Liver (tissue), 9 donors: ENCODE measurements around the gene PITRM1. TPM values are rescaled to one million over a fixed set of nuclear protein-coding genes. Genes with fewer than 3 reads are reported as not detected.

ENCODE experiments used
- DNase-seq: peaks from one replicate; pipeline ENCODE4 v3.0.0-alpha.2; 2017; ENCODE audit warnings: low spot score
- H3K27ac ChIP-seq, 2 donors: one replicate each; pipeline ENCODE4 v1.7.0; 2013; ENCODE audit warnings: inconsistent platforms in 2 of 2, low read length in 2 of 2, control low read depth in 1 of 2, low read depth in 1 of 2, mild to moderate bottlenecking in 1 of 2
- H3K27me3 ChIP-seq, 4 donors: one replicate each; pipeline versions ENCODE4 v1.6.1 to v1.7.0; 2013; ENCODE audit warnings: low read length in 3 of 4, inconsistent platforms in 1 of 4, mild to moderate bottlenecking in 1 of 4, moderate library complexity in 1 of 4; ENCODE audit not compliant: control insufficient read depth in 4 of 4, insufficient read depth in 4 of 4
- H3K36me3 ChIP-seq, 4 donors: one replicate each; pipeline versions ENCODE4 v1.6.1 to v1.7.0; 2013; ENCODE audit warnings: low read length in 3 of 4, mild to moderate bottlenecking in 3 of 4, low read depth in 1 of 4, moderate library complexity in 1 of 4; ENCODE audit not compliant: control insufficient read depth in 4 of 4, insufficient read depth in 3 of 4
- H3K4me1 ChIP-seq, 4 donors: one replicate each; pipeline versions ENCODE4 v1.6.1 to v1.7.0; 2013; ENCODE audit warnings: low read length in 3 of 4, mild to moderate bottlenecking in 3 of 4, moderate library complexity in 1 of 4; ENCODE audit not compliant: control insufficient read depth in 4 of 4, insufficient read depth in 4 of 4
- H3K4me3 ChIP-seq, 3 donors: one replicate each; pipeline versions ENCODE4 v1.6.1 to v1.7.0; 2013; ENCODE audit warnings: low read length in 3 of 3, control low read depth in 1 of 3, low read depth in 1 of 3, mild to moderate bottlenecking in 1 of 3
- H3K9ac ChIP-seq, 2 donors: one replicate each; pipeline ENCODE4 v1.7.0; 2013; ENCODE audit warnings: low read length in 2 of 2, mild to moderate bottlenecking in 2 of 2, moderate library complexity in 2 of 2, control low read depth in 1 of 2, low read depth in 1 of 2
- H3K9me3 ChIP-seq, 4 donors: one replicate each; pipeline versions ENCODE4 v1.6.1 to v1.7.0; 2013; ENCODE audit warnings: low read length in 3 of 4; ENCODE audit not compliant: control insufficient read depth in 4 of 4
- EGR1 ChIP-seq, 2 donors: IDR thresholded peaks; 2 replicates each; pipeline ENCODE4 v1.6.1; 2016 to 2018; ENCODE audit warnings: antibody characterized with exemption in 2 of 2, low read depth in 2 of 2
- FOXA2 ChIP-seq: IDR thresholded peaks from 2 replicates; pipeline ENCODE4 v1.6.1; 2016; ENCODE audit warnings: antibody characterized with exemption
- GABPA ChIP-seq, 2 donors: IDR thresholded peaks in 1 of 2; conservative IDR thresholded peaks in 1 of 2; 2 replicates each; pipeline ENCODE4 v1.6.1; 2016; ENCODE audit warnings: antibody characterized with exemption in 2 of 2, mild to moderate bottlenecking in 1 of 2, moderate library complexity in 1 of 2
- HNF4G ChIP-seq: IDR thresholded peaks from 2 replicates; pipeline ENCODE4 v1.6.1; 2016; ENCODE audit warnings: antibody characterized with exemption
- JUND ChIP-seq, 2 donors: IDR thresholded peaks; 2 replicates each; pipeline ENCODE4 v1.6.1; 2016; ENCODE audit warnings: antibody characterized with exemption in 2 of 2
- RAD21 ChIP-seq, 2 donors: IDR thresholded peaks; 2 replicates each; pipeline ENCODE4 v1.6.1; 2016; ENCODE audit warnings: antibody characterized with exemption in 2 of 2, mild to moderate bottlenecking in 2 of 2
- RXRA ChIP-seq, 2 donors: IDR thresholded peaks; 2 replicates each; pipeline ENCODE4 v1.6.1; 2017 to 2018; ENCODE audit warnings: antibody characterized with exemption in 2 of 2, mild to moderate bottlenecking in 1 of 2
- SP1 ChIP-seq: IDR thresholded peaks from 2 replicates; pipeline ENCODE4 v1.6.1; 2018; ENCODE audit warnings: antibody characterized with exemption, mild to moderate bottlenecking
- YY1 ChIP-seq: IDR thresholded peaks from 2 replicates; pipeline ENCODE4 v1.6.1; 2016; ENCODE audit warnings: antibody characterized with exemption, mild to moderate bottlenecking
- WGBS: extraction: QIAGEN DNeasy Blood & Tissue Kit; methylation state at CpG from one replicate; pipeline ENCODE4 v1.1.7; 2013; 5-methylcytosine and 5-hydroxymethylcytosine counted together
- polyA plus RNA-seq, 2 donors: library from polyadenylated mRNA; stranded (reverse) in 1 of 2; unstranded in 1 of 2; fragments of 200-250 nt in 1 of 2; fragments of >200 nt in 1 of 2; fragmentation: Nextera tagmentation in 1 of 2; extraction: Ambion mirVana in 1 of 2; gene quantifications; one replicate each; pipeline versions ENCODE4 v1.2.1 to v1.2.3, GENCODE V29; 2013 to 2015
- total RNA-seq, 2 donors: library from RNA; depleted of rRNA; stranded (reverse); fragments of >200 nt; gene quantifications; one replicate each; pipeline ENCODE4 v1.2.3, GENCODE V29; 2014
- TF ChIP-seq, protein P1 (sequence below): IDR thresholded peaks from 2 replicates; pipeline ENCODE4 v1.6.1; 2016; ENCODE audit warnings: antibody characterized with exemption, mild to moderate bottlenecking
- donor health status: healthy.
- donor health status: healthy.
- donor health status: healthy.
- donor health status: healthy.
- donor health status: healthy.

Gene PITRM1
- total and polyA plus RNA-seq, 4 donors = 21.1 to 43.1 (median 27.7) TPM

DNA sequence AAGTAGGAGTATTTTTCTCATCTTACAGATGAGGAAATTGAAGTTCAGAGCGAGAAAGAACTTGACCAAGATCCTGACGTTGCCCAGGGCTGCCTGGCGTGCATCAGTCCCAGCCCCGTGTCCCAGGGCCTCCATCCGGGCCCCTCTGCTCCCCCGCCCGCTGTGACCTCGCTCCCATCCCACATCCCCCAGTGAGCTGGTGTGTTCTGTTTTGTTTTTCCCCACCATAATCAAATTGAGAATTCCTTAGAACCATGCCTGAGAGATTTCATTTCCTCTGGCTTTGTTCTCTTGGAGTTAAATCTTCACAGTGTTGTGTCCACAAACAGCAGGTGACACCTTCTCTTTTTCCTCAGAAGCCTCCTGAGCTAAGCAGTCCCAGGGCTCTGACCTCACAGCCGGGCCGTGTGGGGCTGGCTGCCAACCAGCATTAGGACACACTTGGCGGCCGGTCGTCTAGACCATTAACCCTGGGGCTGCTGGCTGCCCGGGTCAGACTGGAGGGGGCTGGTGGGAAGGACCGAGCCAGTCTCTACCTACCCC is 60.9 kb downstream of the PITRM1 start:
- TF ChIP-seq, protein P1, sequence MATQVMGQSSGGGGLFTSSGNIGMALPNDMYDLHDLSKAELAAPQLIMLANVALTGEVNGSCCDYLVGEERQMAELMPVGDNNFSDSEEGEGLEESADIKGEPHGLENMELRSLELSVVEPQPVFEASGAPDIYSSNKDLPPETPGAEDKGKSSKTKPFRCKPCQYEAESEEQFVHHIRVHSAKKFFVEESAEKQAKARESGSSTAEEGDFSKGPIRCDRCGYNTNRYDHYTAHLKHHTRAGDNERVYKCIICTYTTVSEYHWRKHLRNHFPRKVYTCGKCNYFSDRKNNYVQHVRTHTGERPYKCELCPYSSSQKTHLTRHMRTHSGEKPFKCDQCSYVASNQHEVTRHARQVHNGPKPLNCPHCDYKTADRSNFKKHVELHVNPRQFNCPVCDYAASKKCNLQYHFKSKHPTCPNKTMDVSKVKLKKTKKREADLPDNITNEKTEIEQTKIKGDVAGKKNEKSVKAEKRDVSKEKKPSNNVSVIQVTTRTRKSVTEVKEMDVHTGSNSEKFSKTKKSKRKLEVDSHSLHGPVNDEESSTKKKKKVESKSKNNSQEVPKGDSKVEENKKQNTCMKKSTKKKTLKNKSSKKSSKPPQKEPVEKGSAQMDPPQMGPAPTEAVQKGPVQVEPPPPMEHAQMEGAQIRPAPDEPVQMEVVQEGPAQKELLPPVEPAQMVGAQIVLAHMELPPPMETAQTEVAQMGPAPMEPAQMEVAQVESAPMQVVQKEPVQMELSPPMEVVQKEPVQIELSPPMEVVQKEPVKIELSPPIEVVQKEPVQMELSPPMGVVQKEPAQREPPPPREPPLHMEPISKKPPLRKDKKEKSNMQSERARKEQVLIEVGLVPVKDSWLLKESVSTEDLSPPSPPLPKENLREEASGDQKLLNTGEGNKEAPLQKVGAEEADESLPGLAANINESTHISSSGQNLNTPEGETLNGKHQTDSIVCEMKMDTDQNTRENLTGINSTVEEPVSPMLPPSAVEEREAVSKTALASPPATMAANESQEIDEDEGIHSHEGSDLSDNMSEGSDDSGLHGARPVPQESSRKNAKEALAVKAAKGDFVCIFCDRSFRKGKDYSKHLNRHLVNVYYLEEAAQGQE = no peak
- TF ChIP-seq RXRA (IDR thresholded peaks at IDR 0.05) = peak in 1 of 2 donors; percentile 16
- peaks cover 0 to 12% (median 6%) of the 10 kb centered on the region in 4 donors for H3K4me1 ChIP-seq
- no peaks in the 10 kb centered on the region for H3K9me3 ChIP-seq
- peaks cover 0 to 2% (median 0%) of the 10 kb centered on the region in 4 donors for H3K36me3 ChIP-seq
- 52% methylated on average over 15 of the region's 15 CpGs for WGBS
- DNase-seq = no peak
- no peak overlapping the region for H3K27ac ChIP-seq
- H3K27me3 ChIP-seq = no peaks in the 10 kb centered on the region
- no peak overlapping the region for H3K9ac ChIP-seq
- H3K4me3 ChIP-seq = no peak overlapping the region

- no peak overlapping the region for H3K9ac ChIP-seq
- H3K9me3 ChIP-seq = no peaks in the 10 kb centered on the region
- H3K27me3 ChIP-seq = no peaks in the 10 kb centered on the region
- DNase-seq = no peak
- H3K27ac ChIP-seq = no peak overlapping the region
- no peak overlapping the region for H3K4me3 ChIP-seq
- peaks cover 0 to 2% (median 0%) of the 10 kb centered on the region in 4 donors for H3K36me3 ChIP-seq
- TF ChIP-seq JUND (IDR thresholded peaks at IDR 0.05) (no peak), GABPA (IDR thresholded peaks at IDR 0.05 in 1 of 2, conservative IDR thresholded peaks at IDR 0.05 in 1 of 2) (no peak), FOXA2 (no peak), SP1 (no peak), YY1 (no peak), HNF4G (no peak), EGR1 (IDR thresholded peaks at IDR 0.05; ENCODE audit: low read depth in 2 of 2) (no peak), RAD21 (IDR thresholded peaks at IDR 0.05) (no peak)
- TF ChIP-seq, protein P1 = no peak
- H3K4me1 ChIP-seq = peaks cover 0 to 12% (median 6%) of the 10 kb centered on the region in 4 donors
- WGBS = 78% methylated on average over 9 of the region's 9 CpGs
These were observed 61.6 kb downstream of the PITRM1 start for GRCh38 chr10:3110782-3111620.
